Ovary (tissue), 9 donors: ENCODE results near the gene TEF. TPM values are rescaled to one million over a fixed set of nuclear protein-coding genes. Genes with fewer than 3 reads are reported as not detected.

Source experiments
- DNase-seq, 5 donors: peaks; one replicate each; pipeline ENCODE4 v3.0.0-alpha.2; 2019 to 2020
- H3K27ac ChIP-seq, 2 donors: fragments of 200-600 bp; one replicate each; pipeline versions ENCODE4 v1.5.1 to v1.8.0; 2019 to 2022
- H3K27me3 ChIP-seq: fragments of 200-600 bp; one replicate; pipeline ENCODE4 v1.8.0; 2022
- H3K36me3 ChIP-seq: fragments of 200-600 bp; sonication (generic); one replicate; pipeline ENCODE4 v1.5.1; 2019
- H3K4me1 ChIP-seq: one replicate; pipeline ENCODE4 v1.8.1; 2013; ENCODE audit warnings: mild to moderate bottlenecking, moderate library complexity; ENCODE audit not compliant: insufficient read depth
- H3K4me3 ChIP-seq: fragments of 200-600 bp; sonication (generic); one replicate; pipeline ENCODE4 v1.5.1; 2017
- H3K9me3 ChIP-seq, 2 donors: fragments of 200-600 bp in 1 of 2; sonication (generic) in 1 of 2; one replicate each; pipeline versions ENCODE4 v1.5.1 to v1.8.1; 2013 to 2019; ENCODE audit warnings: mild to moderate bottlenecking in 1 of 2, moderate library complexity in 1 of 2
- CTCF ChIP-seq, 3 donors: fragments of 450-650 bp in 2 of 3; fragments of 200-600 bp in 1 of 3; IDR thresholded peaks; one replicate each; pipeline versions ENCODE4 v1.5.1 to v1.8.0; 2016 to 2022; ENCODE audit warnings: antibody characterized with exemption in 3 of 3, mild to moderate bottlenecking in 1 of 3
- EP300 ChIP-seq: sonication (generic); formaldehyde crosslinking; IDR thresholded peaks from one replicate; pipeline ENCODE4 v1.6.1; 2017; ENCODE audit warnings: antibody characterized with exemption
- POLR2A ChIP-seq: fragments of 450-650 bp; IDR thresholded peaks from one replicate; pipeline ENCODE4 v1.6.1; 2017; ENCODE audit warnings: antibody characterized with exemption, mild to moderate bottlenecking, moderate library complexity
- WGBS, 3 donors: extraction: QIAGEN DNeasy Blood & Tissue Kit in 1 of 3; methylation state at CpG; one replicate each; pipeline versions ENCODE4 v1.1.5 to v1.1.7; 2013 to 2017; 5-methylcytosine and 5-hydroxymethylcytosine counted together
- intact Hi-C, 4 donors: fragments of 100-400 bp; cut with DNase I; formaldehyde crosslinking; loops; one replicate each; pipeline versions ENCODE4 v1.11.0 to v1.15.1; 2022 to 2023
- polyA plus RNA-seq, 2 donors: library from polyadenylated mRNA; stranded (reverse); fragments of 200-250 nt in 1 of 2; fragments of 350-450 nt in 1 of 2; fragmentation: Illumina TruSeq in 1 of 2; extraction: RNeasy Lipid Tissue Mini Kit (QIAGEN cat#74804) in 1 of 2; gene quantifications; one replicate each; pipeline ENCODE4 v1.2.3, GENCODE V29; 2013 to 2014
- total RNA-seq, 7 donors: library from RNA; depleted of rRNA in 2 of 7; stranded (reverse); fragments of >200 nt in 2 of 7; fragmentation: NEBNext Ultra II Directional in 3 of 7; extraction: Animal tissue kit (Norgen Biotek cat#: 25700) in 3 of 7; gene quantifications; one replicate each; pipeline versions ENCODE4 v1.1.0 to v1.2.4, GENCODE V29; 2016 to 2023
- donor health status: DM: no; HTN: no; CAD: no; lungs with moderate emphysema.
- donor health status: DM: no; HTN: no; CAD: no.
- donor health status: Bipolar disorder and iron deficiency.
- donor health status: DM: yes; HTN: yes; CAD: no.
- donor health status: DM: no; HTN: no; CAD: no.
- donor health status: DM: yes; HTN: yes; CAD: no.

The TEF gene
- total and polyA plus RNA-seq, 9 donors = 10.8 to 64.6 (median 42.8) TPM

GRCh38 chr22:41354979-41355378 is 26.8 kb upstream of the TEF start:
- TF ChIP-seq POLR2A = no peak
- H3K9me3 ChIP-seq = no peaks in the 10 kb centered on the region
- no peaks in the 10 kb centered on the region for H3K27me3 ChIP-seq
- no peaks in the 10 kb centered on the region for H3K36me3 ChIP-seq
- no peak overlapping the region for H3K4me3 ChIP-seq
- DNase-seq = no peak
- WGBS, 3 donors = 83 to 88% (median 86%) methylated on average over 10 of the region's 10 CpGs
- intact Hi-C loops = loop anchor here in 1 of 4 donors (5.0 kb wide), 1 partner anchor 53 kb away; the partner anchor contains the start of gene ZC3H7B
- H3K27ac ChIP-seq = no peak overlapping the region
- no peaks in the 10 kb centered on the region for H3K4me1 ChIP-seq

GRCh38 chr22:41355895-41356294 is 25.8 kb upstream of the TEF start:
- no peak for TF ChIP-seq CTCF (IDR thresholded peaks at IDR 0.05)
- no peak for TF ChIP-seq POLR2A
- no peak for TF ChIP-seq EP300
- no peak for DNase-seq
- no peaks in the 10 kb centered on the region for H3K27me3 ChIP-seq
- no peak overlapping the region for H3K27ac ChIP-seq
- no peaks in the 10 kb centered on the region for H3K36me3 ChIP-seq
- intact Hi-C loops = loop anchor here in 1 of 4 donors (5.0 kb wide), 1 partner anchor 54 kb away; the partner anchor contains the start of gene ZC3H7B
- 86 to 92% (median 90%) methylated on average over 14 to 17 of the region's 17 CpGs for WGBS, 3 donors
- no peak overlapping the region for H3K4me3 ChIP-seq
- no peaks in the 10 kb centered on the region for H3K9me3 ChIP-seq
- H3K4me1 ChIP-seq = no peaks in the 10 kb centered on the region

- TF ChIP-seq POLR2A = no peak
- TF ChIP-seq EP300 = no peak
- no peak for TF ChIP-seq CTCF (IDR thresholded peaks at IDR 0.05)
- H3K4me1 ChIP-seq = no peaks in the 10 kb centered on the region
- H3K9me3 ChIP-seq = no peaks in the 10 kb centered on the region
- no peaks in the 10 kb centered on the region for H3K36me3 ChIP-seq
- DNase-seq = no peak
- intact Hi-C loops = loop anchor here in 1 of 4 donors (5.0 kb wide), 1 partner anchor 54 kb away; the partner anchor contains the start of gene ZC3H7B
- no peaks in the 10 kb centered on the region for H3K27me3 ChIP-seq
- no peak overlapping the region for H3K4me3 ChIP-seq
- 84 to 85% (median 84%) methylated on average over 21 to 25 of the region's 25 CpGs for WGBS, 3 donors
- H3K27ac ChIP-seq = no peak overlapping the region
Observed at GRCh38 chr22:41356430-41357028, 25.2 kb upstream of the TEF start.

GRCh38 chr22:41357191-41357590 is 24.6 kb upstream of the TEF start:
- no peak overlapping the region for H3K4me3 ChIP-seq
- H3K36me3 ChIP-seq = no peaks in the 10 kb centered on the region
- H3K27me3 ChIP-seq = no peaks in the 10 kb centered on the region
- WGBS, 3 donors = 84 to 98% (median 87%) methylated on average over 6 to 16 of the region's 16 CpGs
- intact Hi-C loops = loop anchor here in 1 of 4 donors (5.0 kb wide), 1 partner anchor 55 kb away; the partner anchor contains the start of gene ZC3H7B
- no peaks in the 10 kb centered on the region for H3K4me1 ChIP-seq
- TF ChIP-seq POLR2A (no peak), EP300 (no peak), CTCF (IDR thresholded peaks at IDR 0.05) (no peak)
- no peaks in the 10 kb centered on the region for H3K9me3 ChIP-seq
- H3K27ac ChIP-seq = no peak overlapping the region
- DNase-seq = no peak

GRCh38 chr22:41358927-41359326 is 22.8 kb upstream of the TEF start:
- DNase-seq = no peak
- intact Hi-C loops = loop anchor here in 1 of 4 donors (5.0 kb wide), 1 partner anchor 57 kb away; the partner anchor contains the start of gene ZC3H7B
- no peaks in the 10 kb centered on the region for H3K9me3 ChIP-seq
- TF ChIP-seq EP300 = no peak
- no peak for TF ChIP-seq CTCF (IDR thresholded peaks at IDR 0.05)
- 80 to 82% (median 80%) methylated on average over 17 of the region's 17 CpGs for WGBS, 3 donors
- H3K4me3 ChIP-seq = no peak overlapping the region
- no peak overlapping the region for H3K27ac ChIP-seq
- H3K36me3 ChIP-seq = no peaks in the 10 kb centered on the region
- H3K27me3 ChIP-seq = no peaks in the 10 kb centered on the region
- no peaks in the 10 kb centered on the region for H3K4me1 ChIP-seq
